Skeletal muscle satellite cell (primary cell): Measurements from ENCODE around the gene HOXC4.

Experiments
- H3K27me3 ChIP-seq: 2 replicates; pipeline ENCODE4 v1.7.0; 2013; ENCODE audit warnings: low read length; ENCODE audit not compliant: control insufficient read depth, insufficient read depth
- H3K36me3 ChIP-seq: 2 replicates; pipeline ENCODE4 v1.7.0; 2013; ENCODE audit warnings: mild to moderate bottlenecking, control low read depth, low read length; ENCODE audit not compliant: insufficient read depth
- H3K4me1 ChIP-seq: 2 replicates; pipeline ENCODE4 v1.7.0; 2013; ENCODE audit warnings: low read length; ENCODE audit not compliant: control insufficient read depth, insufficient read depth
- H3K4me2 ChIP-seq: 2 replicates; pipeline ENCODE4 v1.7.0; 2013; ENCODE audit warnings: mild to moderate bottlenecking, low read length
- H3K4me3 ChIP-seq: 2 replicates; pipeline ENCODE4 v1.7.0; 2013; ENCODE audit warnings: low read length
- H3K9ac ChIP-seq: 2 replicates; pipeline ENCODE4 v1.7.0; 2013; ENCODE audit warnings: mild to moderate bottlenecking, low read depth, low read length, moderate library complexity
- H3K9me3 ChIP-seq: replicated peaks from 2 replicates; pipeline ENCODE4 v1.7.0; 2013; ENCODE audit warnings: mild to moderate bottlenecking, control low read depth, low read length

HOXC4 gene

GRCh38 chr12:54017878-54018467 lies 35.7 kb upstream of the HOXC4 start:
- peak overlapping the region; percentile 96 for H3K9ac ChIP-seq
- no peaks in the 10 kb centered on the region for H3K27me3 ChIP-seq
- H3K4me3 ChIP-seq = peak overlapping the region; percentile 86
- H3K9me3 ChIP-seq = no peaks in the 10 kb centered on the region
- H3K4me2 ChIP-seq = peak overlapping the region; percentile 94
- H3K36me3 ChIP-seq = no peaks in the 10 kb centered on the region
- peaks cover 64% of the 10 kb centered on the region for H3K4me1 ChIP-seq

GRCh38 chr12:54018468-54018984 lies 35.1 kb upstream of the HOXC4 start:
- peaks cover 64% of the 10 kb centered on the region for H3K4me1 ChIP-seq

GRCh38 chr12:54019091-54019811 lies 34.4 kb upstream of the HOXC4 start:
- peaks cover 64% of the 10 kb centered on the region for H3K4me1 ChIP-seq
- H3K4me3 ChIP-seq = peak overlapping the region; percentile 86
- H3K9me3 ChIP-seq = no peaks in the 10 kb centered on the region
- peak overlapping the region; percentile 96 for H3K9ac ChIP-seq
- H3K36me3 ChIP-seq = no peaks in the 10 kb centered on the region
- H3K27me3 ChIP-seq = no peaks in the 10 kb centered on the region
- H3K4me2 ChIP-seq = peak overlapping the region; percentile 94

More at GRCh38 chr12:54018468-54018984, 35.1 kb upstream of the HOXC4 start:
- Histone ChIP-seq H3K4me2 (peak overlapping the region; percentile 94), H3K36me3 (no peaks in the 10 kb centered on the region), H3K9me3 (no peaks in the 10 kb centered on the region), H3K9ac (peak overlapping the region; percentile 96), H3K4me3 (peak overlapping the region; percentile 86), H3K27me3 (no peaks in the 10 kb centered on the region)

GRCh38 chr12:54019924-54020590 lies 33.6 kb upstream of the HOXC4 start:
- Histone ChIP-seq H3K9ac (peak overlapping the region; percentile 96), H3K4me2 (peak overlapping the region; percentile 94), H3K4me3 (peak overlapping the region; percentile 86), H3K36me3 (no peaks in the 10 kb centered on the region), H3K27me3 (no peaks in the 10 kb centered on the region), H3K4me1 (peaks cover 65% of the 10 kb centered on the region), H3K9me3 (no peaks in the 10 kb centered on the region)

- H3K36me3 ChIP-seq = no peaks in the 10 kb centered on the region
- peak overlapping the region; percentile 94 for H3K4me2 ChIP-seq
- peak overlapping the region; percentile 96 for H3K9ac ChIP-seq
- no peaks in the 10 kb centered on the region for H3K9me3 ChIP-seq
- H3K4me1 ChIP-seq = peaks cover 65% of the 10 kb centered on the region
- peak overlapping the region; percentile 86 for H3K4me3 ChIP-seq
- H3K27me3 ChIP-seq = no peaks in the 10 kb centered on the region
Measured at GRCh38 chr12:54020591-54021405, 32.8 kb upstream of the HOXC4 start.

- peak overlapping the region; percentile 94 for H3K4me2 ChIP-seq
- no peaks in the 10 kb centered on the region for H3K36me3 ChIP-seq
- peak overlapping the region; percentile 96 for H3K9ac ChIP-seq
- H3K4me3 ChIP-seq = peak overlapping the region; percentile 86
- peaks cover 68% of the 10 kb centered on the region for H3K4me1 ChIP-seq
- H3K27me3 ChIP-seq = no peaks in the 10 kb centered on the region
- no peaks in the 10 kb centered on the region for H3K9me3 ChIP-seq
Measured at GRCh38 chr12:54021432-54022013, 32.1 kb upstream of the HOXC4 start.

GRCh38 chr12:54022960-54023884 lies 30.4 kb upstream of the HOXC4 start:
- Histone ChIP-seq H3K4me1 (peaks cover 85% of the 10 kb centered on the region), H3K4me2 (peak overlapping the region; percentile 94), H3K27me3 (no peaks in the 10 kb centered on the region), H3K9me3 (no peaks in the 10 kb centered on the region), H3K36me3 (peaks cover 3% of the 10 kb centered on the region), H3K9ac (peak overlapping the region; percentile 96), H3K4me3 (peak overlapping the region; percentile 58)

- Histone ChIP-seq H3K4me2 (peak overlapping the region; percentile 94), H3K27me3 (no peaks in the 10 kb centered on the region), H3K4me3 (peak overlapping the region; percentile 58), H3K4me1 (peaks cover 94% of the 10 kb centered on the region), H3K36me3 (peaks cover 10% of the 10 kb centered on the region), H3K9ac (peak overlapping the region; percentile 96), H3K9me3 (no peaks in the 10 kb centered on the region)
Measured at GRCh38 chr12:54024127-54024526, 29.5 kb upstream of the HOXC4 start.

- Histone ChIP-seq H3K27me3 (no peaks in the 10 kb centered on the region), H3K4me1 (peaks cover 94% of the 10 kb centered on the region), H3K4me3 (peak overlapping the region; percentile 58), H3K9me3 (no peaks in the 10 kb centered on the region), H3K4me2 (peak overlapping the region; percentile 94), H3K36me3 (peaks cover 14% of the 10 kb centered on the region), H3K9ac (peak overlapping the region; percentile 96)
Measured at GRCh38 chr12:54024581-54025305, 28.9 kb upstream of the HOXC4 start.
